ENCODE measurements around the gene TSC2. TPM values are rescaled to one million over a fixed set of nuclear protein-coding genes. Genes with fewer than 3 reads are reported as not detected.
A peak's percentile ranks its signal among the peaks of the same experiment; 100 is the strongest.

The TSC2 gene
- polyA plus RNA-seq, 3 donors = 11.7 to 95.1 (median 20.8) TPM

- peaks cover 23% of the 10 kb centered on the region for H3K4me1 Mint-ChIP-seq
- H3K9me3 Mint-ChIP-seq = peaks cover 3 to 18% (median 9%) of the 10 kb centered on the region in 7 donors
- WGBS (ENCODE audit: insufficient coverage) = 83% methylated on average over 10 of the region's 12 CpGs
- Histone ChIP-seq H3K4me2 (replicated peaks; ENCODE audit: extremely low read depth, low read length, poor library complexity, severe bottlenecking) (peak overlapping the region; percentile 80), H3K9ac (ENCODE audit: insufficient read depth, low read length, poor library complexity, severe bottlenecking) (no peak overlapping the region), H3K4me1 (ENCODE audit: control insufficient read depth in 1 of 2, insufficient read depth in 2 of 2, low read length in 2 of 2) (peaks cover 15 to 32% of the 10 kb centered on the region in 2 donors), H3K9me3 (replicated peaks in 1 of 2; ENCODE audit: control insufficient read depth in 1 of 2, insufficient read depth in 1 of 2, low read length in 2 of 2) (peaks cover 0 to 9% of the 10 kb centered on the region in 2 donors), H3K27me3 (ENCODE audit: control insufficient read depth in 2 of 2, insufficient read depth in 2 of 2, low read length in 2 of 2) (peaks cover 20 to 65% of the 10 kb centered on the region in 2 donors), H3K79me2 (ENCODE audit: insufficient read depth, low read length) (no peaks in the 10 kb centered on the region), H2AFZ (ENCODE audit: insufficient read depth, low read depth, low read length, poor library complexity, severe bottlenecking) (no peak overlapping the region), H3K27ac (ENCODE audit: low read depth in 1 of 2, low read length in 2 of 2) (no peak overlapping the region), H3K4me3 (replicated peaks in 1 of 3; ENCODE audit: low read depth in 2 of 3, low read length in 3 of 3) (no peak overlapping the region), H4K20me1 (ENCODE audit: insufficient read depth, low read length) (no peaks in the 10 kb centered on the region), H3K36me3 (replicated peaks in 1 of 2; ENCODE audit: control insufficient read depth in 1 of 2, insufficient read depth in 2 of 2, low read length in 2 of 2) (no peaks in the 10 kb centered on the region)
- H3K27ac Mint-ChIP-seq = peak overlapping the region in 1 of 7 donors; percentile 68
- H3K27me3 Mint-ChIP-seq (ENCODE audit: low read depth in 3 of 3) = peaks cover 53 to 80% (median 72%) of the 10 kb centered on the region in 3 donors
- H3K36me3 Mint-ChIP-seq = peaks cover 5 to 6% of the 10 kb centered on the region in 2 donors
- intact Hi-C loops (cut with micrococcal nuclease) = loop anchor here in 1 of 2 donors (5.0 kb wide), 1 partner anchor 128 kb away; no protein-coding TSS in a partner anchor
- DNase-seq = no peak
- H3K4me3 Mint-ChIP-seq = peak overlapping the region in 1 of 2 donors; percentile 69
- TF ChIP-seq, protein P1, sequence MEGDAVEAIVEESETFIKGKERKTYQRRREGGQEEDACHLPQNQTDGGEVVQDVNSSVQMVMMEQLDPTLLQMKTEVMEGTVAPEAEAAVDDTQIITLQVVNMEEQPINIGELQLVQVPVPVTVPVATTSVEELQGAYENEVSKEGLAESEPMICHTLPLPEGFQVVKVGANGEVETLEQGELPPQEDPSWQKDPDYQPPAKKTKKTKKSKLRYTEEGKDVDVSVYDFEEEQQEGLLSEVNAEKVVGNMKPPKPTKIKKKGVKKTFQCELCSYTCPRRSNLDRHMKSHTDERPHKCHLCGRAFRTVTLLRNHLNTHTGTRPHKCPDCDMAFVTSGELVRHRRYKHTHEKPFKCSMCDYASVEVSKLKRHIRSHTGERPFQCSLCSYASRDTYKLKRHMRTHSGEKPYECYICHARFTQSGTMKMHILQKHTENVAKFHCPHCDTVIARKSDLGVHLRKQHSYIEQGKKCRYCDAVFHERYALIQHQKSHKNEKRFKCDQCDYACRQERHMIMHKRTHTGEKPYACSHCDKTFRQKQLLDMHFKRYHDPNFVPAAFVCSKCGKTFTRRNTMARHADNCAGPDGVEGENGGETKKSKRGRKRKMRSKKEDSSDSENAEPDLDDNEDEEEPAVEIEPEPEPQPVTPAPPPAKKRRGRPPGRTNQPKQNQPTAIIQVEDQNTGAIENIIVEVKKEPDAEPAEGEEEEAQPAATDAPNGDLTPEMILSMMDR (IDR thresholded peaks at IDR 0.05) = no peak
Measured at GRCh38 chr16:2024032-2024420, 23.8 kb upstream of the TSC2 start.

DNA sequence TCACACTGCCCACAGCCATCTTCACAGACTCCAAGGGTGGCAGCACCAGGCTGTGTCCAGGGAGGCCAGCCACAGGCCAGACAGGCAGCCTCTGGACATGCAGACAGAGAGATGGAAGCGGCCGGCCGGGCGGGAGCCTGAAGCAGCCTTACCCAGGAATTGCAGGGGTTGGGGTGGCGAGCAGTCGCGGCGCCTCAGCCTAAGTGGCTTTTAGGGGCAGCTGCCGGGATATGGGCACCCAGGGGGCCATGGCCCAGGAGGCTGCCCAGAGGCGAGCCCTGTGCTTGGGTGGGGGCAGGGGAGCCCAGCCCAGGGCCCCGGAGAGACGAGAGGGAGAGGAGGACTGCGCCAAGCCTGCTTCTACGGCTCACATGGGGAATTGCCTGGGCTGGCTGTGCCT, 22.5 kb upstream of the TSC2 start:
- H3K36me3 ChIP-seq (replicated peaks in 1 of 2; ENCODE audit: control insufficient read depth in 1 of 2, insufficient read depth in 2 of 2, low read length in 2 of 2) = no peaks in the 10 kb centered on the region
- no peak overlapping the region for H3K4me3 ChIP-seq (replicated peaks in 1 of 3; ENCODE audit: low read depth in 2 of 3, low read length in 3 of 3)
- Mint-ChIP-seq H3K27me3 (ENCODE audit: low read depth in 3 of 3) (peaks cover 50 to 73% (median 67%) of the 10 kb centered on the region in 3 donors), H3K36me3 (peaks cover 5 to 6% of the 10 kb centered on the region in 2 donors), H3K4me1 (peaks cover 23% of the 10 kb centered on the region), H3K27ac (no peak overlapping the region), H3K4me3 (peak overlapping the region in 1 of 2 donors; percentile 78), H3K9me3 (peaks cover 3 to 16% (median 9%) of the 10 kb centered on the region in 7 donors)
- 91% methylated on average over 8 of the region's 14 CpGs for WGBS (ENCODE audit: insufficient coverage)
- peaks cover 11 to 56% of the 10 kb centered on the region in 2 donors for H3K27me3 ChIP-seq (ENCODE audit: control insufficient read depth in 2 of 2, insufficient read depth in 2 of 2, low read length in 2 of 2)
- no peak overlapping the region for H2AFZ ChIP-seq (ENCODE audit: insufficient read depth, low read depth, low read length, poor library complexity, severe bottlenecking)
- peaks cover 15 to 26% of the 10 kb centered on the region in 2 donors for H3K4me1 ChIP-seq (ENCODE audit: control insufficient read depth in 1 of 2, insufficient read depth in 2 of 2, low read length in 2 of 2)
- no peaks in the 10 kb centered on the region for H4K20me1 ChIP-seq (ENCODE audit: insufficient read depth, low read length)
- H3K27ac ChIP-seq (ENCODE audit: low read depth in 1 of 2, low read length in 2 of 2) = no peak overlapping the region
- no peak overlapping the region for H3K9ac ChIP-seq (ENCODE audit: insufficient read depth, low read length, poor library complexity, severe bottlenecking)
- TF ChIP-seq, protein P1 (IDR thresholded peaks at IDR 0.05) = no peak
- DNase-seq = no peak
- no peak overlapping the region for H3K4me2 ChIP-seq (replicated peaks; ENCODE audit: extremely low read depth, low read length, poor library complexity, severe bottlenecking)
- no peaks in the 10 kb centered on the region for H3K79me2 ChIP-seq (ENCODE audit: insufficient read depth, low read length)
- intact Hi-C loops (cut with micrococcal nuclease) = loop anchor here in 1 of 2 donors (5.0 kb wide), 1 partner anchor 122 kb away; the partner anchor contains the start of gene RAB26
- H3K9me3 ChIP-seq (replicated peaks in 1 of 2; ENCODE audit: control insufficient read depth in 1 of 2, insufficient read depth in 1 of 2, low read length in 2 of 2) = peaks cover 0 to 9% of the 10 kb centered on the region in 2 donors

Data from CD14-positive monocyte (primary cell).